HG02840 (cell line): ENCODE measurements around the gene COBLL1.

ENCODE experiments used
- ATAC-seq: cut with Tn5 transposase; IDR thresholded peaks from one replicate; pipeline ENCODE4 v1.9.1; 2021; ENCODE audit warnings: mild to moderate bottlenecking, moderate library complexity, moderate number of reproducible peaks; ENCODE audit not compliant: unreplicated experiment, low FRiP score

The COBLL1 gene

GRCh38 chr2:164826293-164827243 is 15.1 kb downstream of the COBLL1 start:
- no peak for ATAC-seq

GRCh38 chr2:164824872-164825271 is 16.8 kb downstream of the COBLL1 start:
- ATAC-seq, result no peak

GRCh38 chr2:164823126-164823525 is 18.5 kb downstream of the COBLL1 start:
- ATAC-seq, result no peak

GRCh38 chr2:164821338-164821737 is 20.3 kb downstream of the COBLL1 start:
- no peak for ATAC-seq

GRCh38 chr2:164818149-164819136 is 23.2 kb downstream of the COBLL1 start:
- ATAC-seq, result no peak

- no peak for ATAC-seq
Observed at GRCh38 chr2:164816900-164817299, 24.7 kb downstream of the COBLL1 start.

GRCh38 chr2:164816046-164816445 is 25.6 kb downstream of the COBLL1 start:
- no peak for ATAC-seq

GRCh38 chr2:164815071-164815793 is 26.4 kb downstream of the COBLL1 start:
- ATAC-seq, result no peak

GRCh38 chr2:164813535-164813934 is 28.1 kb downstream of the COBLL1 start:
- no peak for ATAC-seq

GRCh38 chr2:164812378-164812777 is 29.2 kb downstream of the COBLL1 start:
- no peak for ATAC-seq

- no peak for ATAC-seq
Observed at GRCh38 chr2:164811819-164812218, 29.8 kb downstream of the COBLL1 start.

GRCh38 chr2:164810843-164811242 is 30.8 kb downstream of the COBLL1 start:
- no peak for ATAC-seq

GRCh38 chr2:164808776-164809175 is 32.8 kb downstream of the COBLL1 start:
- no peak for ATAC-seq

- no peak for ATAC-seq
Observed at GRCh38 chr2:164803776-164804466, 37.7 kb downstream of the COBLL1 start.

- ATAC-seq, result no peak
Observed at GRCh38 chr2:164802095-164802707, 39.4 kb downstream of the COBLL1 start.

GRCh38 chr2:164800572-164800971 is 41.1 kb downstream of the COBLL1 start:
- no peak for ATAC-seq

- ATAC-seq, result no peak
Observed at GRCh38 chr2:164797627-164798026, 44.0 kb downstream of the COBLL1 start.

GRCh38 chr2:164796999-164797398 is 44.6 kb downstream of the COBLL1 start:
- ATAC-seq, result no peak
